ENCODE results near the gene BBX. TPM values are rescaled to one million over a fixed set of nuclear protein-coding genes. Genes with fewer than 3 reads are reported as not detected.

BBX gene
- total and polyA plus RNA-seq, 4 donors: 4.7 to 25.1 (median 20.5) TPM

DNA sequence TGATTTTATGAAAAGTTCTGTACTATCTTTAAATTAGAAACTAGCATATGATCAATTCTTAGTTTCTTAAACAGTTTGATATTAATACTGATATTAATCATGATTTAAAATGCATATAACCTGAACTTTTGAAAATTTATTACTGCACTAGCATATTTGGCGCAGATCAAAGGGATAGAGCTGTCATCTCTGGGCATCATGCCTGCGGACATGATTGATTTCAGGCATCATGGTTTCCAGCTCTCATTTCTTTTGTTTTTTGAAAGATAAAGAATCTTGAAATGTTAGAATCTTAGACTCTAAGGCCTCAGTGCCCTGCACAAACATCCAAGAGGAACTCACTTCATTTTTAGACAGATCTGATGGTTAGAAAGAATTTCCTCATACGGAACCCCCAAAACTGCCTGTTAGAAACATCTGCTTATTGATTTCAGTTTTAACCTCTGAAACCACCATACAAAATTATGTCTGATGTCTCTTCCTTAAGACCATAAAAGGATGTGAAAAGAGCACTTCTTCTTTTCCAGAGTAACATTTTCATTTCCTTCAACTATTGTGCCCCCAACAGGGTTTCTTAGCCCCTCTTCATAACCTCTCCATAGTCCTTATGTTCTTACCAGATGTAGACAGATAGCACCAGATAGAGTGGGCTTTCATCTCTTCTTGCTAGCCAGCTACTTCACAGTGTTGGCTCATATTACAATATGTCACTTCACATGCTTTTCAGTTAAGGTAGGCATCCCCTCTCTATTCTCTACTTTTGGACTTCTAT lies 110.8 kb downstream of the BBX start:
- DNase-seq (ENCODE audit: low spot score): no peak
- Histone ChIP-seq H3K9me3 (ENCODE audit: control insufficient read depth in 4 of 4, low read length in 3 of 4) (no peaks in the 10 kb centered on the region), H3K36me3 (ENCODE audit: control insufficient read depth in 4 of 4, insufficient read depth in 3 of 4, low read depth in 1 of 4, low read length in 3 of 4) (no peaks in the 10 kb centered on the region), H3K27me3 (ENCODE audit: control insufficient read depth in 4 of 4, insufficient read depth in 4 of 4, low read length in 3 of 4) (no peaks in the 10 kb centered on the region), H3K9ac (ENCODE audit: low read depth in 1 of 2, low read length in 2 of 2) (no peak overlapping the region), H3K4me1 (ENCODE audit: control insufficient read depth in 4 of 4, insufficient read depth in 4 of 4, low read length in 3 of 4) (no peaks in the 10 kb centered on the region), H3K4me3 (ENCODE audit: low read depth in 1 of 3, low read length in 3 of 3) (no peak overlapping the region), H3K27ac (ENCODE audit: low read depth in 1 of 2, low read length in 2 of 2) (no peak overlapping the region)
- WGBS: 85% methylated on average over 3 of the region's 3 CpGs
- TF ChIP-seq EGR1 (IDR thresholded peaks at IDR 0.05; ENCODE audit: low read depth in 2 of 2) (no peak), YY1 (IDR thresholded peaks at IDR 0.05) (no peak), HNF4A (conservative IDR thresholded peaks at IDR 0.05) (no peak), RXRA (IDR thresholded peaks at IDR 0.05) (no peak)
- TF ChIP-seq, protein P1, sequence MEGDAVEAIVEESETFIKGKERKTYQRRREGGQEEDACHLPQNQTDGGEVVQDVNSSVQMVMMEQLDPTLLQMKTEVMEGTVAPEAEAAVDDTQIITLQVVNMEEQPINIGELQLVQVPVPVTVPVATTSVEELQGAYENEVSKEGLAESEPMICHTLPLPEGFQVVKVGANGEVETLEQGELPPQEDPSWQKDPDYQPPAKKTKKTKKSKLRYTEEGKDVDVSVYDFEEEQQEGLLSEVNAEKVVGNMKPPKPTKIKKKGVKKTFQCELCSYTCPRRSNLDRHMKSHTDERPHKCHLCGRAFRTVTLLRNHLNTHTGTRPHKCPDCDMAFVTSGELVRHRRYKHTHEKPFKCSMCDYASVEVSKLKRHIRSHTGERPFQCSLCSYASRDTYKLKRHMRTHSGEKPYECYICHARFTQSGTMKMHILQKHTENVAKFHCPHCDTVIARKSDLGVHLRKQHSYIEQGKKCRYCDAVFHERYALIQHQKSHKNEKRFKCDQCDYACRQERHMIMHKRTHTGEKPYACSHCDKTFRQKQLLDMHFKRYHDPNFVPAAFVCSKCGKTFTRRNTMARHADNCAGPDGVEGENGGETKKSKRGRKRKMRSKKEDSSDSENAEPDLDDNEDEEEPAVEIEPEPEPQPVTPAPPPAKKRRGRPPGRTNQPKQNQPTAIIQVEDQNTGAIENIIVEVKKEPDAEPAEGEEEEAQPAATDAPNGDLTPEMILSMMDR (IDR thresholded peaks at IDR 0.05; ENCODE audit: low read depth, low read length, missing input control): no peak
- TF ChIP-seq, protein P2, sequence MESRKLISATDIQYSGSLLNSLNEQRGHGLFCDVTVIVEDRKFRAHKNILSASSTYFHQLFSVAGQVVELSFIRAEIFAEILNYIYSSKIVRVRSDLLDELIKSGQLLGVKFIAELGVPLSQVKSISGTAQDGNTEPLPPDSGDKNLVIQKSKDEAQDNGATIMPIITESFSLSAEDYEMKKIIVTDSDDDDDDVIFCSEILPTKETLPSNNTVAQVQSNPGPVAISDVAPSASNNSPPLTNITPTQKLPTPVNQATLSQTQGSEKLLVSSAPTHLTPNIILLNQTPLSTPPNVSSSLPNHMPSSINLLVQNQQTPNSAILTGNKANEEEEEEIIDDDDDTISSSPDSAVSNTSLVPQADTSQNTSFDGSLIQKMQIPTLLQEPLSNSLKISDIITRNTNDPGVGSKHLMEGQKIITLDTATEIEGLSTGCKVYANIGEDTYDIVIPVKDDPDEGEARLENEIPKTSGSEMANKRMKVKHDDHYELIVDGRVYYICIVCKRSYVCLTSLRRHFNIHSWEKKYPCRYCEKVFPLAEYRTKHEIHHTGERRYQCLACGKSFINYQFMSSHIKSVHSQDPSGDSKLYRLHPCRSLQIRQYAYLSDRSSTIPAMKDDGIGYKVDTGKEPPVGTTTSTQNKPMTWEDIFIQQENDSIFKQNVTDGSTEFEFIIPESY (IDR thresholded peaks at IDR 0.05): no peak

GRCh38 chr3:107634099-107634489 lies 111.3 kb downstream of the BBX start:
- WGBS: 96% methylated on average over 3 of the region's 3 CpGs
- H3K4me3 ChIP-seq (ENCODE audit: low read depth in 1 of 3, low read length in 3 of 3): no peak overlapping the region
- H3K27ac ChIP-seq (ENCODE audit: low read depth in 1 of 2, low read length in 2 of 2): no peak overlapping the region
- no peaks in the 10 kb centered on the region for H3K27me3 ChIP-seq (ENCODE audit: control insufficient read depth in 4 of 4, insufficient read depth in 4 of 4, low read length in 3 of 4)
- no peak for DNase-seq (ENCODE audit: low spot score)
- no peak overlapping the region for H3K9ac ChIP-seq (ENCODE audit: low read depth in 1 of 2, low read length in 2 of 2)
- no peaks in the 10 kb centered on the region for H3K4me1 ChIP-seq (ENCODE audit: control insufficient read depth in 4 of 4, insufficient read depth in 4 of 4, low read length in 3 of 4)
- H3K9me3 ChIP-seq (ENCODE audit: control insufficient read depth in 4 of 4, low read length in 3 of 4): no peaks in the 10 kb centered on the region
- TF ChIP-seq TAF1 (conservative IDR thresholded peaks at IDR 0.05): no peak
- no peaks in the 10 kb centered on the region for H3K36me3 ChIP-seq (ENCODE audit: control insufficient read depth in 4 of 4, insufficient read depth in 3 of 4, low read depth in 1 of 4, low read length in 3 of 4)

DNA sequence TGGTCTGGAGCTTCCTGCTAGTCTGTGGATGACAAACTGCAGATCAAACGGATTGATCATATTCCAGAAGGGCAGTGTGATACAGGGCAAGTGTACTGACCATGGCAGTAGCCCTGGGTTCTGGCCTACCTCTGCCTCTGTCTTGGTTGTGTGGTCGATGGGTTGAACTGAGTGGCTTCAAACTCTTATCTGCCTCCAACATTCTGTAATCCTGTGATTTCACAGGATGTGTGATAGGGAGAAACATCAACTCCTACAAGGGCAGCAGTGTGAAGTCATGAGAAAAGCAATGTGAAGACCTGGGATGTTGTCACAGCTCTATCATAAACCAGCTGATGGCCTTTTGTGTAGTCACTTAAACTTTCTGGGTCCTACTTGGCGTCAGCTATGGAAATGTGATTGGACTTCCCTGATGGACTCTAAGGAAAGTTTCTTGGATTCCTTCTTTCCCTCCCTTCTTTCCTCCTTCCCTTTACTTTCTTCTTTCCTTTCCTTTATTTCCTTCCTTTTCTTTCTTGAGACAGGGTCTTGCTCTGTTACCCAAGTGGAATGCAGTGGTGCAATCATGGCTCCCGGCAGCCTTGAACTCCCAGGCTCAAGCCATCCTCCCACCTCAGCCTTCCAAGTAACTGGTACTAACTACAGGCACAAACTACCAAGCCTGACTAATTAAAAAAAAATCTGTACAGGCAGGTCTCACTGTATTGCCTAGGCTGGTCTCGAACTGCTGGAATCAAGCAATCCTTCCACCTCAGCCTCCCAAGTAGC lies 114.8 kb downstream of the BBX start:
- no peak for DNase-seq (ENCODE audit: low spot score)
- H3K9me3 ChIP-seq (ENCODE audit: control insufficient read depth in 4 of 4, low read length in 3 of 4): no peaks in the 10 kb centered on the region
- H3K27ac ChIP-seq (ENCODE audit: low read depth in 1 of 2, low read length in 2 of 2): no peak overlapping the region
- H3K36me3 ChIP-seq (ENCODE audit: control insufficient read depth in 4 of 4, insufficient read depth in 3 of 4, low read depth in 1 of 4, low read length in 3 of 4): no peaks in the 10 kb centered on the region
- TF ChIP-seq JUND (IDR thresholded peaks at IDR 0.05) (no peak), SP1 (IDR thresholded peaks at IDR 0.05) (no peak), GABPA (IDR thresholded peaks at IDR 0.05 in 1 of 2, conservative IDR thresholded peaks at IDR 0.05 in 1 of 2) (no peak), HNF4A (conservative IDR thresholded peaks at IDR 0.05) (no peak), RXRA (IDR thresholded peaks at IDR 0.05) (no peak), ATF3 (IDR thresholded peaks at IDR 0.05) (no peak), TAF1 (conservative IDR thresholded peaks at IDR 0.05) (no peak), RAD21 (IDR thresholded peaks at IDR 0.05) (no peak), HNF4G (IDR thresholded peaks at IDR 0.05) (no peak), YY1 (IDR thresholded peaks at IDR 0.05) (no peak)
- WGBS: 92% methylated on average over 5 of the region's 5 CpGs
- H3K4me1 ChIP-seq (ENCODE audit: control insufficient read depth in 4 of 4, insufficient read depth in 4 of 4, low read length in 3 of 4): no peaks in the 10 kb centered on the region
- H3K27me3 ChIP-seq (ENCODE audit: control insufficient read depth in 4 of 4, insufficient read depth in 4 of 4, low read length in 3 of 4): no peaks in the 10 kb centered on the region
- H3K9ac ChIP-seq (ENCODE audit: low read depth in 1 of 2, low read length in 2 of 2): no peak overlapping the region
- H3K4me3 ChIP-seq (ENCODE audit: low read depth in 1 of 3, low read length in 3 of 3): no peak overlapping the region
